Thyroid gland (tissue), 4 donors: ENCODE results near the gene BATF. TPM values are rescaled to one million over a fixed set of nuclear protein-coding genes. Genes with fewer than 3 reads are reported as not detected.

ENCODE experiments used
- DNase-seq, 2 donors: peaks; one replicate each; pipeline ENCODE4 v3.0.0-alpha.2; 2019
- H3K27ac ChIP-seq, 3 donors: fragments of 200-600 bp; sonication (generic); 1 replicate in 2 of 3; 2 replicates in 1 of 3; pipeline ENCODE4 v1.5.1; 2016 to 2019; ENCODE audit warnings: mild to moderate bottlenecking in 1 of 3, moderate library complexity in 1 of 3
- H3K27me3 ChIP-seq: fragments of 200-600 bp; sonication (generic); one replicate; pipeline ENCODE4 v1.5.1; 2019
- H3K36me3 ChIP-seq, 2 donors: fragments of 200-600 bp; sonication (generic); one replicate each; pipeline ENCODE4 v1.5.1; 2016 to 2019
- H3K4me1 ChIP-seq, 2 donors: fragments of 200-600 bp; sonication (generic); one replicate each; pipeline ENCODE4 v1.5.1; 2017 to 2019
- H3K4me3 ChIP-seq, 3 donors: fragments of 200-600 bp; sonication (generic); replicated peaks in 1 of 3; 1 replicate in 2 of 3; 2 replicates in 1 of 3; pipeline ENCODE4 v1.5.1; 2016; ENCODE audit warnings: mild to moderate bottlenecking in 1 of 3
- H3K9me3 ChIP-seq: fragments of 200-600 bp; sonication (generic); one replicate; pipeline ENCODE4 v1.5.1; 2017
- POLR2A ChIP-seq, 2 donors: fragments of 450-650 bp; IDR thresholded peaks; one replicate each; pipeline ENCODE4 v1.6.1; 2017; ENCODE audit warnings: antibody characterized with exemption in 2 of 2, mild to moderate bottlenecking in 2 of 2, moderate library complexity in 1 of 2
- WGBS, 2 donors: methylation state at CpG; one replicate each; pipeline ENCODE4 v1.1.5; 2017; 5-methylcytosine and 5-hydroxymethylcytosine counted together
- intact Hi-C: fragments of 100-400 bp; cut with DNase I; formaldehyde crosslinking; loops from one replicate; pipeline ENCODE4 v1.15.1; 2023
- total RNA-seq, 4 donors: library from RNA; depleted of rRNA; stranded (reverse); fragments of >200 nt; gene quantifications; one replicate each; pipeline ENCODE4 v1.2.3, GENCODE V29; 2016
- TF ChIP-seq, protein P1 (sequence below), 6 experiments: fragments of 200-600 bp in 3 of 6; fragments of 450-650 bp in 3 of 6; sonication (generic) in 3 of 6; IDR thresholded peaks; one replicate each; pipeline ENCODE4 v1.5.1; 2016 to 2019; ENCODE audit warnings: antibody characterized with exemption in 6 of 6, mild to moderate bottlenecking in 2 of 6, inconsistent platforms in 1 of 6, moderate library complexity in 1 of 6

The BATF gene
- total RNA-seq, 4 donors from 2014 or later = 1.6 to 6.6 (median 4.9) TPM; not detected in 1

DNA sequence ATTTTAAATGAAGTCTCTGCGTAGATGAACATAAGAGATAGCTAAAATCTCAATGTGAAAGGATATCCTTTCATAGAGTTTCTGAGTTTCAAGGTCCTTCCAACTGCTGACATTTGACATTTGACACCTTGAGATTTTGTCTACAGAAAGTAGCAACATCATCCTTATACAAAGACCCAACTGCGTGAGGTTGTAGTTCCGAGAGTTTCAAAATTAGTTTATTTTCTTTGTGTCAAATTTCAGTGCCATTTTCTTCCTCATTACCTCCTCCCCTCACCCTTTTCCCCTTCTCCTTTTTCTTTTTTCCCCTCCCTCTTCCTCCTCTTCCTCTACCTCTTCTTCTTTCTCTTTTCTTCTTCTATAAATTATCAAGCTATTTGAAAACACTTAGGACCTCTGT is 26.9 kb upstream of the BATF start:
- no peak overlapping the region for H3K4me3 ChIP-seq
- no peak overlapping the region for H3K27ac ChIP-seq
- no peak for DNase-seq
- H3K36me3 ChIP-seq = no peaks in the 10 kb centered on the region
- no peaks in the 10 kb centered on the region for H3K9me3 ChIP-seq
- WGBS, 2 donors = 87% methylated on average over 3 of the region's 3 CpGs
- no peaks in the 10 kb centered on the region for H3K27me3 ChIP-seq
- H3K4me1 ChIP-seq = no peaks in the 10 kb centered on the region
- intact Hi-C loops = loop anchor here (10.0 kb wide), 1 partner anchor 59 kb away; no protein-coding TSS in a partner anchor
- TF ChIP-seq, protein P1, sequence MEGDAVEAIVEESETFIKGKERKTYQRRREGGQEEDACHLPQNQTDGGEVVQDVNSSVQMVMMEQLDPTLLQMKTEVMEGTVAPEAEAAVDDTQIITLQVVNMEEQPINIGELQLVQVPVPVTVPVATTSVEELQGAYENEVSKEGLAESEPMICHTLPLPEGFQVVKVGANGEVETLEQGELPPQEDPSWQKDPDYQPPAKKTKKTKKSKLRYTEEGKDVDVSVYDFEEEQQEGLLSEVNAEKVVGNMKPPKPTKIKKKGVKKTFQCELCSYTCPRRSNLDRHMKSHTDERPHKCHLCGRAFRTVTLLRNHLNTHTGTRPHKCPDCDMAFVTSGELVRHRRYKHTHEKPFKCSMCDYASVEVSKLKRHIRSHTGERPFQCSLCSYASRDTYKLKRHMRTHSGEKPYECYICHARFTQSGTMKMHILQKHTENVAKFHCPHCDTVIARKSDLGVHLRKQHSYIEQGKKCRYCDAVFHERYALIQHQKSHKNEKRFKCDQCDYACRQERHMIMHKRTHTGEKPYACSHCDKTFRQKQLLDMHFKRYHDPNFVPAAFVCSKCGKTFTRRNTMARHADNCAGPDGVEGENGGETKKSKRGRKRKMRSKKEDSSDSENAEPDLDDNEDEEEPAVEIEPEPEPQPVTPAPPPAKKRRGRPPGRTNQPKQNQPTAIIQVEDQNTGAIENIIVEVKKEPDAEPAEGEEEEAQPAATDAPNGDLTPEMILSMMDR (IDR thresholded peaks at IDR 0.05) = no peak
- no peak for TF ChIP-seq POLR2A (IDR thresholded peaks at IDR 0.05)

DNA sequence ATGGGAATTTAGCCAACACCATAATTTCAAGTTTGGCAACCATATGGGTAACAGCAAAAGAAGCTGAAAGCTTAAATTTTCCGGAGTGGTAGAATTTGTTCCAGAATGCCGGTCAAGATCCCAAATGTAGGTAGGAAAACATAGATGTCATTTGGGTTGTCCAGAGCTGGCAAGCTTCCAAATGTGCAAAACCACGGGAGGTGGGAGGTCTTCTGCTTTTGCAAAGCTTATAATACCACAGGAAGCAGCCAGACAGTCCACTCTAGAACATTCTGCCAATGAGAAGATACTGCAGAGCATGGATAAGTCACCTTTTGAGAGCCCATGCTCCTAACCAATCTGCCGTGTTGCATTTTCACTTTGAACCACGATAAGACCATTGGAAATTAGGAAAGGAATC is 26.4 kb upstream of the BATF start:
- no peaks in the 10 kb centered on the region for H3K4me1 ChIP-seq
- no peak overlapping the region for H3K4me3 ChIP-seq
- no peaks in the 10 kb centered on the region for H3K36me3 ChIP-seq
- TF ChIP-seq, protein P1 (IDR thresholded peaks at IDR 0.05) = no peak
- TF ChIP-seq POLR2A (IDR thresholded peaks at IDR 0.05) = no peak
- no peak for DNase-seq
- 64 to 79% methylated on average over 5 of the region's 5 CpGs for WGBS, 2 donors
- intact Hi-C loops = loop anchor here (10.0 kb wide), 1 partner anchor 59 kb away; no protein-coding TSS in a partner anchor
- H3K27me3 ChIP-seq = no peaks in the 10 kb centered on the region
- no peaks in the 10 kb centered on the region for H3K9me3 ChIP-seq
- H3K27ac ChIP-seq = no peak overlapping the region

DNA sequence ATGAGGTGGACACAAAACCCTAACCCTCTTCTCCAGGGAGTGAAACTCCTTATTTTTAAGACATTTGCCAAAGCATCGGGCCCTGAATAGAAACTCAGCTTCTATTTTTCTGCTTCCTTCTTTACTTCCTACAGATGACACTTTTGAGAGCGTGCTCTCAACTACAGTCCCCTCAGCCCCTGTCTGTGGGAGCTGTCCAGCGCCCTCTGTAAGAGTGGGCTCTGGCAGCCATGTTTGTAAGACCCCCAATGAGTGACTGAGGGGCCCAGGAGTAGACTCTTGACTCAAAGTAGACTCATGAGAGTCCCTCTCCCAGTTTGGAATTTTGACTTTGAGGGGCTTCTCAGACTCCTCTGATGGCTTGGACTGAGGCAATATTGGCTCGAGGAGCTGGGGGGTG is 25.5 kb upstream of the BATF start:
- H3K27ac ChIP-seq = no peak overlapping the region
- intact Hi-C loops = loop anchor here (10.0 kb wide), 1 partner anchor 58 kb away; no protein-coding TSS in a partner anchor
- H3K4me1 ChIP-seq = no peaks in the 10 kb centered on the region
- no peak overlapping the region for H3K4me3 ChIP-seq
- H3K9me3 ChIP-seq = no peaks in the 10 kb centered on the region
- 91 to 93% methylated on average over 4 of the region's 4 CpGs for WGBS, 2 donors
- no peaks in the 10 kb centered on the region for H3K36me3 ChIP-seq
- DNase-seq = no peak
- TF ChIP-seq, protein P1 (IDR thresholded peaks at IDR 0.05) = no peak
- TF ChIP-seq POLR2A (IDR thresholded peaks at IDR 0.05) = no peak
- no peaks in the 10 kb centered on the region for H3K27me3 ChIP-seq

DNA sequence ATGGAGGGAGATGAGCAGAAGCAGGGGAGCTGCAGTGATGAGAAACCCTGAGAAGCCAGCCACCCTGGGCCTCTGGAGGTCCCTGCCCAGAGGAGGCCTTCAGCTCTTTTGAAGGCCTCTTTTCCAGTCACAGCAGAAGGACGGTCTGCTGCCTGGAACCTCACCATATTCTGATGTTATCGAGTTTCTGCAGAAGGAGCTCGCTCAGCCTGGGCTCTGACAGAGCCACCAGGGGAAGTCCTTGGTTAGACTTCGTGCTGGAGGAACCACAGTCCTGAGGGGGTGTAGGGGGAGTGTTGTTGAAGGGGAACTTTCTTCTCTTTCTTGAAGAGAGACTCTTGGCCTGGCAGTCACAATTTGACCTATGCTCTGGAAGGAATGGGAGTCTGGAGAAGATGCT is 25.1 kb upstream of the BATF start:
- 81 to 90% methylated on average over 4 of the region's 4 CpGs for WGBS, 2 donors
- no peaks in the 10 kb centered on the region for H3K27me3 ChIP-seq
- H3K4me3 ChIP-seq = no peak overlapping the region
- no peaks in the 10 kb centered on the region for H3K36me3 ChIP-seq
- no peaks in the 10 kb centered on the region for H3K4me1 ChIP-seq
- no peak overlapping the region for H3K27ac ChIP-seq
- no peaks in the 10 kb centered on the region for H3K9me3 ChIP-seq
- DNase-seq = no peak
- intact Hi-C loops = loop anchor here (10.0 kb wide), 1 partner anchor 58 kb away; no protein-coding TSS in a partner anchor
- TF ChIP-seq POLR2A (IDR thresholded peaks at IDR 0.05) = no peak
- TF ChIP-seq, protein P1 (IDR thresholded peaks at IDR 0.05) = no peak

DNA sequence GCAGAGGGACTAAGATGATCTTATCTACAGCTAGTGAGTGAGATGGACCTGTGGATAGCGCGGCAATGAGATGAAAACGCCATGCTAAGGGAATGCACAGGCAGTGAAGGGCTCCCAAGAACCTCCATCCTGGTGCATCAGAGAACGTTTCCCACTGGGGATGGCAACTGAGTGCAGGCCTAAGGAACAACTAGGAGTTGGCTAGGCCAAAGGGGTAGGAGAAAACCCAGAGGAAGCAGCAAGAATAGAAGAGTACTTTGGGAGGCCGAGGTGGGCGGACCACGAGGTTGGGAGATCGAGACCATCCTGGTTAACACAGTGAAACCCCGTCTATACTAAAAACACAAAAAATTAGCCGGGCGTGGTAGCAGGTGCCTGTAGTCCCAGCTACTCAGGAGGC is 24.6 kb upstream of the BATF start:
- WGBS, 2 donors = 90 to 94% methylated on average over 11 of the region's 11 CpGs
- TF ChIP-seq, protein P1 (IDR thresholded peaks at IDR 0.05) = no peak
- no peak for TF ChIP-seq POLR2A (IDR thresholded peaks at IDR 0.05)
- no peak overlapping the region for H3K4me3 ChIP-seq
- H3K36me3 ChIP-seq = no peaks in the 10 kb centered on the region
- no peak for DNase-seq
- intact Hi-C loops = loop anchor here (10.0 kb wide), 1 partner anchor 57 kb away; no protein-coding TSS in a partner anchor
- no peaks in the 10 kb centered on the region for H3K4me1 ChIP-seq
- no peaks in the 10 kb centered on the region for H3K27me3 ChIP-seq
- H3K9me3 ChIP-seq = no peaks in the 10 kb centered on the region
- H3K27ac ChIP-seq = no peak overlapping the region
